WTC11 (cell line): ENCODE measurements around the gene HYDIN. TPM values are rescaled to one million over a fixed set of nuclear protein-coding genes. Genes with fewer than 3 reads are reported as not detected.

Experiments
- ATAC-seq: fragments of 200-7000 bp; cut with Tn5 transposase; 2 replicates; pipeline ENCODE4 v1.10.0; 2021; ENCODE audit warnings: mild to moderate bottlenecking, moderate library complexity
- CTCF ChIA-PET: fragments of 300-600 bp; sonication (Branson Sonifier 250); formaldehyde crosslinking; loops from one replicate; lab custom pipeline; 2021; ENCODE audit warnings: antibody characterized with exemption; lab: Charles Lee
- POLR2A ChIA-PET: fragments of 350-600 bp; sonication (Branson Sonifier 250); formaldehyde crosslinking; loops from one replicate; lab custom pipeline; 2021; ENCODE audit warnings: antibody characterized with exemption; lab: Charles Lee
- DNase-seq: peaks from one replicate; pipeline ENCODE4 v3.0.0; 2021; ENCODE audit warnings: low spot score
- H3K27ac Mint-ChIP-seq: 2 replicates; pipeline ENCODE4 v1.8.0; 2021; ENCODE audit warnings: mixed read lengths
- H3K27me3 Mint-ChIP-seq: 2 replicates; pipeline ENCODE4 v1.8.0; 2021; ENCODE audit warnings: low read depth, mild to moderate bottlenecking, moderate library complexity, mixed read lengths
- H3K36me3 Mint-ChIP-seq: 2 replicates; pipeline ENCODE4 v1.8.0; 2021; ENCODE audit warnings: mixed read lengths
- H3K4me1 Mint-ChIP-seq: 2 replicates; pipeline ENCODE4 v1.8.0; 2022; ENCODE audit warnings: mixed read lengths
- H3K4me3 Mint-ChIP-seq: 2 replicates; pipeline ENCODE4 v1.8.0; 2021; ENCODE audit warnings: mild to moderate bottlenecking, moderate library complexity, mixed read lengths
- H3K9me3 Mint-ChIP-seq: 2 replicates; pipeline ENCODE4 v1.8.0; 2021; ENCODE audit warnings: mixed read lengths
- ATF2 ChIP-seq: sonication (generic); formaldehyde crosslinking; IDR thresholded peaks from 2 replicates; pipeline ENCODE4 v1.8.1; 2022; ENCODE audit warnings: low read depth, missing genetic modification reagents, borderline replicate concordance
- GRHL2 ChIP-seq: fragments of 250-450 bp; sonication (Bioruptor Pico); IDR thresholded peaks from 2 replicates; pipeline ENCODE4 v1.8.0; 2022; ENCODE audit warnings: mild to moderate bottlenecking, moderate library complexity; ENCODE audit not compliant: insufficient replicate concordance, severe bottlenecking
- MXD4 ChIP-seq: fragments of 250-450 bp; sonication (Bioruptor Pico); IDR thresholded peaks from 2 replicates; pipeline ENCODE4 v1.8.0; 2021; ENCODE audit warnings: mild to moderate bottlenecking, moderate library complexity, borderline replicate concordance
- MYBL2 ChIP-seq: sonication (generic); formaldehyde crosslinking; IDR thresholded peaks from 2 replicates; pipeline ENCODE4 v1.8.1; 2023; ENCODE audit warnings: mild to moderate bottlenecking, moderate library complexity, missing genetic modification reagents
- PRRX2 ChIP-seq: fragments of 250-450 bp; sonication (Bioruptor Pico); IDR thresholded peaks from 2 replicates; pipeline ENCODE4 v1.8.0; 2021; ENCODE audit warnings: mild to moderate bottlenecking
- SMAD3 ChIP-seq: sonication (generic); formaldehyde crosslinking; IDR thresholded peaks from 2 replicates; pipeline ENCODE4 v1.8.0; 2022; ENCODE audit warnings: missing genetic modification reagents, mild to moderate bottlenecking, borderline replicate concordance
- SP1 ChIP-seq: sonication (generic); formaldehyde crosslinking; conservative IDR thresholded peaks from 2 replicates; pipeline ENCODE4 v1.8.1; 2022; ENCODE audit warnings: missing genetic modification reagents
- ZNF425 ChIP-seq: fragments of 250-450 bp; sonication (Bioruptor Pico); conservative IDR thresholded peaks from 2 replicates; pipeline ENCODE4 v1.9.0; 2021; ENCODE audit warnings: mild to moderate bottlenecking
- total RNA-seq: library from RNA; stranded (reverse); gene quantifications from 3 replicates; pipeline ENCODE4 v1.2.3, GENCODE V29; 2021
- TF ChIP-seq, protein P1 (sequence below): sonication (generic); formaldehyde crosslinking; IDR thresholded peaks from 2 replicates; pipeline ENCODE4 v1.8.1; 2023; ENCODE audit warnings: mild to moderate bottlenecking, missing genetic modification reagents, moderate library complexity
- TF ChIP-seq, protein P2 (sequence below): fragments of 250-450 bp; sonication (Bioruptor Pico); IDR thresholded peaks from 2 replicates; pipeline ENCODE4 v1.9.0; 2021; ENCODE audit warnings: mild to moderate bottlenecking, borderline replicate concordance
- TF ChIP-seq, protein P3 (sequence below): sonication (generic); formaldehyde crosslinking; IDR thresholded peaks from 2 replicates; pipeline ENCODE4 v1.8.1; 2023; ENCODE audit warnings: mild to moderate bottlenecking, missing genetic modification reagents, moderate library complexity

HYDIN gene
- total RNA-seq, 1 experiment from 2014 or later, result 2.6 TPM

DNA sequence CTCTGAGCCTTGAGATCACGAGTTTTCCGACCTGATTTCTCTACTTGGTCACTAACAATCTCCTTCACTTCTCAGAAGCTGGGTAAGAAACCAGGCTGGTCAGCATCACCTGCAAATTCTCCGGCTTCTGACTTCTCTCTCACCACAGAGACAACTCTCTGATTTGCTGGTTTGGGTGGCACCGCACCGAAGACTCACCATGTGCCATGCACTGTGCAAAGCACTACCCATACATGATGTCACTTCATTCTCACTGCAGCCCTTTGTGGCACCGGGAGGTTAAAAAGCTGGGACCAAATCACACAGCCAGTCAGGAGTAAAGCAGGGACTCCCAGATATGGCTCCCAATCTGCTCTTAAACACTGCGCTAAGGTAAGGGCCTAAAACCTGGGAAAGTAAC lies 430.2 kb downstream of the HYDIN start:
- ChIA-PET CTCF (no interaction called here), POLR2A (interaction anchor here (1.0 kb wide), 1 partner anchor 10 kb away, joined by 3 read pairs; no protein-coding TSS in a partner anchor)
- no peak for DNase-seq
- Mint-ChIP-seq H3K36me3 (peaks cover 8% of the 10 kb centered on the region; the same call in 1 of the 2 replicates), H3K9me3 (peaks cover 15% of the 10 kb centered on the region; the same call in 1 of the 2 replicates), H3K4me3 (peak overlapping the region; percentile 87), H3K4me1 (peaks cover 20% of the 10 kb centered on the region), H3K27me3 (peaks cover 42% of the 10 kb centered on the region), H3K27ac (peak overlapping the region; percentile 47)
- ATAC-seq, result no peak
- TF ChIP-seq SMAD3, result no peak
- TF ChIP-seq SP1 (CRISPR knock-in tag), result no peak
- no peak for TF ChIP-seq MYBL2 (CRISPR knock-in tag)
- no peak for TF ChIP-seq MXD4 (CRISPR knock-in tag)
- TF ChIP-seq GRHL2 (CRISPR knock-in tag), result no peak
- TF ChIP-seq ZNF425 (CRISPR knock-in tag), result no peak
- no peak for TF ChIP-seq PRRX2 (CRISPR knock-in tag)
- no peak for TF ChIP-seq ATF2 (CRISPR knock-in tag)

GRCh38 chr16:70796301-70796700 lies 434.2 kb downstream of the HYDIN start:
- no peak for ATAC-seq
- TF ChIP-seq, protein P1, sequence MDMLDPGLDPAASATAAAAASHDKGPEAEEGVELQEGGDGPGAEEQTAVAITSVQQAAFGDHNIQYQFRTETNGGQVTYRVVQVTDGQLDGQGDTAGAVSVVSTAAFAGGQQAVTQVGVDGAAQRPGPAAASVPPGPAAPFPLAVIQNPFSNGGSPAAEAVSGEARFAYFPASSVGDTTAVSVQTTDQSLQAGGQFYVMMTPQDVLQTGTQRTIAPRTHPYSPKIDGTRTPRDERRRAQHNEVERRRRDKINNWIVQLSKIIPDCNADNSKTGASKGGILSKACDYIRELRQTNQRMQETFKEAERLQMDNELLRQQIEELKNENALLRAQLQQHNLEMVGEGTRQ, result no peak
- TF ChIP-seq, protein P2, sequence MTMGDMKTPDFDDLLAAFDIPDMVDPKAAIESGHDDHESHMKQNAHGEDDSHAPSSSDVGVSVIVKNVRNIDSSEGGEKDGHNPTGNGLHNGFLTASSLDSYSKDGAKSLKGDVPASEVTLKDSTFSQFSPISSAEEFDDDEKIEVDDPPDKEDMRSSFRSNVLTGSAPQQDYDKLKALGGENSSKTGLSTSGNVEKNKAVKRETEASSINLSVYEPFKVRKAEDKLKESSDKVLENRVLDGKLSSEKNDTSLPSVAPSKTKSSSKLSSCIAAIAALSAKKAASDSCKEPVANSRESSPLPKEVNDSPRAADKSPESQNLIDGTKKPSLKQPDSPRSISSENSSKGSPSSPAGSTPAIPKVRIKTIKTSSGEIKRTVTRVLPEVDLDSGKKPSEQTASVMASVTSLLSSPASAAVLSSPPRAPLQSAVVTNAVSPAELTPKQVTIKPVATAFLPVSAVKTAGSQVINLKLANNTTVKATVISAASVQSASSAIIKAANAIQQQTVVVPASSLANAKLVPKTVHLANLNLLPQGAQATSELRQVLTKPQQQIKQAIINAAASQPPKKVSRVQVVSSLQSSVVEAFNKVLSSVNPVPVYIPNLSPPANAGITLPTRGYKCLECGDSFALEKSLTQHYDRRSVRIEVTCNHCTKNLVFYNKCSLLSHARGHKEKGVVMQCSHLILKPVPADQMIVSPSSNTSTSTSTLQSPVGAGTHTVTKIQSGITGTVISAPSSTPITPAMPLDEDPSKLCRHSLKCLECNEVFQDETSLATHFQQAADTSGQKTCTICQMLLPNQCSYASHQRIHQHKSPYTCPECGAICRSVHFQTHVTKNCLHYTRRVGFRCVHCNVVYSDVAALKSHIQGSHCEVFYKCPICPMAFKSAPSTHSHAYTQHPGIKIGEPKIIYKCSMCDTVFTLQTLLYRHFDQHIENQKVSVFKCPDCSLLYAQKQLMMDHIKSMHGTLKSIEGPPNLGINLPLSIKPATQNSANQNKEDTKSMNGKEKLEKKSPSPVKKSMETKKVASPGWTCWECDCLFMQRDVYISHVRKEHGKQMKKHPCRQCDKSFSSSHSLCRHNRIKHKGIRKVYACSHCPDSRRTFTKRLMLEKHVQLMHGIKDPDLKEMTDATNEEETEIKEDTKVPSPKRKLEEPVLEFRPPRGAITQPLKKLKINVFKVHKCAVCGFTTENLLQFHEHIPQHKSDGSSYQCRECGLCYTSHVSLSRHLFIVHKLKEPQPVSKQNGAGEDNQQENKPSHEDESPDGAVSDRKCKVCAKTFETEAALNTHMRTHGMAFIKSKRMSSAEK (CRISPR knock-in tag), result no peak
- TF ChIP-seq, protein P3, sequence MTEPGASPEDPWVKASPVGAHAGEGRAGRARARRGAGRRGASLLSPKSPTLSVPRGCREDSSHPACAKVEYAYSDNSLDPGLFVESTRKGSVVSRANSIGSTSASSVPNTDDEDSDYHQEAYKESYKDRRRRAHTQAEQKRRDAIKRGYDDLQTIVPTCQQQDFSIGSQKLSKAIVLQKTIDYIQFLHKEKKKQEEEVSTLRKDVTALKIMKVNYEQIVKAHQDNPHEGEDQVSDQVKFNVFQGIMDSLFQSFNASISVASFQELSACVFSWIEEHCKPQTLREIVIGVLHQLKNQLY (CRISPR knock-in tag), result no peak
- TF ChIP-seq SMAD3, result no peak
- CTCF ChIA-PET, result no interaction called here

More at GRCh38 chr16:70796301-70796700, 434.2 kb downstream of the HYDIN start:
- POLR2A ChIA-PET, result no interaction called here
- Mint-ChIP-seq H3K27me3 (peaks cover 2% of the 10 kb centered on the region; the same call in 1 of the 2 replicates), H3K4me3 (no peak overlapping the region), H3K4me1 (peaks cover 15% of the 10 kb centered on the region), H3K27ac (no peak overlapping the region), H3K36me3 (peaks cover 8% of the 10 kb centered on the region; the same call in 1 of the 2 replicates), H3K9me3 (no peaks in the 10 kb centered on the region)
- no peak for DNase-seq
